SK-MEL-5 (cell line): Measurements from ENCODE around the gene METAP1D. TPM values are rescaled to one million over a fixed set of nuclear protein-coding genes. Genes with fewer than 3 reads are reported as not detected.

Source experiments
- DNase-seq: peaks from one replicate; pipeline ENCODE4 v3.0.0-alpha.2; 2016; ENCODE audit warnings: low read depth, low spot score
- in situ Hi-C: cut with HindIII; loops from 2 replicates; pipeline ENCODE4 v1.10.0; 2016; ENCODE audit warnings: low sequenced_read_pairs, high pct_unique_total_duplicates, low pct_unique_long_range_greater_than_20kb
- total RNA-seq: library from RNA; depleted of rRNA; stranded (reverse); fragments of >200 nt; shearing (Covaris generic); gene quantifications from 2 replicates; pipeline ENCODE4 v1.2.3, GENCODE V29; 2014

METAP1D gene
- total RNA-seq, 1 experiment from 2014 or later, result 10.8 TPM

GRCh38 chr2:172084395-172084644, 84.6 kb downstream of the METAP1D start:
- DNase-seq, result peak; percentile 72
- in situ Hi-C loops, result loop anchor here (25.0 kb wide), 1 partner anchor 122 kb away; no protein-coding TSS in a partner anchor

GRCh38 chr2:172084645-172085459, 85.1 kb downstream of the METAP1D start:
- DNase-seq, result peak; percentile 95
- in situ Hi-C loops, result loop anchor here (25.0 kb wide), 1 partner anchor 123 kb away; no protein-coding TSS in a partner anchor

- in situ Hi-C loops, result loop anchor here (25.0 kb wide), 1 partner anchor 123 kb away; no protein-coding TSS in a partner anchor
- no peak for DNase-seq
Observed at GRCh38 chr2:172085460-172086159, 85.9 kb downstream of the METAP1D start, which contains the start of gene DLX1. DLX1 (plus strand) TSS chr2:172085507; CDS start chr2:172085678, 171 bp downstream.

GRCh38 chr2:172086241-172087206, 86.8 kb downstream of the METAP1D start:
- in situ Hi-C loops, result loop anchor here (25.0 kb wide), 1 partner anchor 124 kb away; no protein-coding TSS in a partner anchor
- no peak for DNase-seq

GRCh38 chr2:172087207-172087779, 87.5 kb downstream of the METAP1D start:
- in situ Hi-C loops, result loop anchor here (25.0 kb wide), 1 partner anchor 125 kb away; no protein-coding TSS in a partner anchor
- DNase-seq, result no peak

- in situ Hi-C loops, result loop anchor here (25.0 kb wide), 1 partner anchor 126 kb away; no protein-coding TSS in a partner anchor
- no peak for DNase-seq
Observed at GRCh38 chr2:172087780-172088244, 88.1 kb downstream of the METAP1D start.

GRCh38 chr2:172088245-172089004, 88.7 kb downstream of the METAP1D start:
- no peak for DNase-seq
- in situ Hi-C loops, result loop anchor here (25.0 kb wide), 1 partner anchor 126 kb away; no protein-coding TSS in a partner anchor

GRCh38 chr2:172089005-172089504, 89.3 kb downstream of the METAP1D start:
- in situ Hi-C loops, result loop anchor here (25.0 kb wide), 1 partner anchor 127 kb away; no protein-coding TSS in a partner anchor
- no peak for DNase-seq

- no peak for DNase-seq
- in situ Hi-C loops, result loop anchor here (25.0 kb wide), 1 partner anchor 127 kb away; no protein-coding TSS in a partner anchor
Observed at GRCh38 chr2:172089633-172090032, 89.9 kb downstream of the METAP1D start.

- no peak for DNase-seq
- in situ Hi-C loops, result loop anchor here (25.0 kb wide), 1 partner anchor 128 kb away; no protein-coding TSS in a partner anchor
Observed at GRCh38 chr2:172090044-172090961, 90.5 kb downstream of the METAP1D start.

GRCh38 chr2:172091000-172091641, 91.4 kb downstream of the METAP1D start:
- in situ Hi-C loops, result loop anchor here (25.0 kb wide), 1 partner anchor 129 kb away; no protein-coding TSS in a partner anchor
- no peak for DNase-seq

- no peak for DNase-seq
- in situ Hi-C loops, result loop anchor here (25.0 kb wide), 1 partner anchor 130 kb away; no protein-coding TSS in a partner anchor
Observed at GRCh38 chr2:172091761-172092566, 92.2 kb downstream of the METAP1D start.

- DNase-seq, result no peak
- in situ Hi-C loops, result loop anchor here (25.0 kb wide), 1 partner anchor 131 kb away; no protein-coding TSS in a partner anchor
Observed at GRCh38 chr2:172092716-172093415, 93.1 kb downstream of the METAP1D start.
